Prostate gland (tissue), 2 donors: Measurements from ENCODE around the gene NES. TPM values are rescaled to one million over a fixed set of nuclear protein-coding genes. Genes with fewer than 3 reads are reported as not detected.

Experiments
- DNase-seq: peaks from one replicate; pipeline ENCODE4 v3.0.0-alpha.2; 2019; ENCODE audit warnings: low spot score
- H3K27ac ChIP-seq, 2 donors: fragments of 200-600 bp; sonication (generic); 2 replicates each; pipeline ENCODE4 v1.5.1; 2017 to 2019
- H3K27me3 ChIP-seq: fragments of 200-600 bp; sonication (generic); replicated peaks from 2 replicates; pipeline ENCODE4 v1.5.1; 2019; ENCODE audit not compliant: insufficient read depth
- H3K36me3 ChIP-seq, 2 donors: fragments of 200-600 bp; sonication (generic); 1 replicate in 1 of 2; 2 replicates in 1 of 2; pipeline versions ENCODE4 v1.5.1 to v1.8.1; 2017 to 2019
- H3K4me1 ChIP-seq: fragments of 200-600 bp; sonication (generic); replicated peaks from 2 replicates; pipeline ENCODE4 v1.5.1; 2019
- H3K4me3 ChIP-seq, 2 donors: fragments of 200-600 bp; sonication (generic); 2 replicates each; pipeline ENCODE4 v1.5.1; 2017 to 2019
- H3K9me3 ChIP-seq: fragments of 200-600 bp; sonication (generic); 2 replicates; pipeline ENCODE4 v1.5.1; 2017
- CTCF ChIP-seq, 4 experiments: fragments of 200-600 bp in 2 of 4; fragments of 450-650 bp in 2 of 4; sonication (generic) in 2 of 4; IDR thresholded peaks; 1 replicate in 3 of 4; 2 replicates in 1 of 4; pipeline ENCODE4 v1.5.1; 2016 to 2019; ENCODE audit warnings: antibody characterized with exemption in 4 of 4, mild to moderate bottlenecking in 2 of 4, moderate library complexity in 2 of 4
- POLR2A ChIP-seq: fragments of 450-650 bp; IDR thresholded peaks from one replicate; pipeline ENCODE4 v1.6.1; 2016; ENCODE audit warnings: antibody characterized with exemption, mild to moderate bottlenecking
- POLR2AphosphoS5 ChIP-seq: sonication (generic); formaldehyde crosslinking; IDR thresholded peaks from one replicate; pipeline ENCODE4 v1.6.1; 2017; ENCODE audit warnings: antibody characterized with exemption
- WGBS: methylation state at CpG from one replicate; pipeline ENCODE4 v1.1.5; 2018; 5-methylcytosine and 5-hydroxymethylcytosine counted together
- intact Hi-C: fragments of 100-400 bp; cut with DNase I; formaldehyde crosslinking; loops from one replicate; pipeline ENCODE4 v1.14.2; 2022
- total RNA-seq, 2 donors: library from RNA; depleted of rRNA; stranded (reverse); fragments of >200 nt; gene quantifications; one replicate each; pipeline ENCODE4 v1.1.0, GENCODE V29; 2016

Gene NES
- total RNA-seq, 2 donors from 2014 or later = 11.2 to 33.4 TPM

DNA sequence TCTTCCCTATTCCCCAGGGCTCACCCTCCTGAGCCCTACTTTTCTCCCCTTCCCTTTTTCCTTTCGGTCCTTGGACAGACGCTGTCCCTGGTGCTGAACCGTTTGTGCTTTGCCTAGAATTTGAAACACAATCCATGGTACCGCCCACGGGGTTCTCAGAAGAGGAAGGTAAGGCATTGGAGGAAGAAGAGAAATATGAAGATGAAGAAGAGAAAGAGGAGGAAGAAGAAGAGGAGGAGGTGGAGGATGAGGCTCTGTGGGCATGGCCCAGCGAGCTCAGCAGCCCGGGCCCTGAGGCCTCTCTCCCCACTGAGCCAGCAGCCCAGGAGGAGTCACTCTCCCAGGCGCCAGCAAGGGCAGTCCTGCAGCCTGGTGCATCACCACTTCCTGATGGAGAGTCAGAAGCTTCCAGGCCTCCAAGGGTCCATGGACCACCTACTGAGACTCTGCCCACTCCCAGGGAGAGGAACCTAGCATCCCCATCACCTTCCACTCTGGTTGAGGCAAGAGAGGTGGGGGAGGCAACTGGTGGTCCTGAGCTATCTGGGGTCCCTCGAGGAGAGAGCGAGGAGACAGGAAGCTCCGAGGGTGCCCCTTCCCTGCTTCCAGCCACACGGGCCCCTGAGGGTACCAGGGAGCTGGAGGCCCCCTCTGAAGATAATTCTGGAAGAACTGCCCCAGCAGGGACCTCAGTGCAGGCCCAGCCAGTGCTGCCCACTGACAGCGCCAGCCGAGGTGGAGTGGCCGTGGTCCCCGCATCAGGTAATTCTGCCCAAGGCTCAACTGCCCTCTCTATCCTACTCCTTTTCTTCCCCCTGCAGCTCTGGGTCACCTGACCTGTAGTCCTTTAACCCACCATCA is 24.8 kb downstream of the NES start:
- 47% methylated on average over 16 of the region's 16 CpGs for WGBS
- DNase-seq = no peak
- H3K27me3 ChIP-seq = peaks cover 5% of the 10 kb centered on the region
- intact Hi-C loops = no loop called here
- H3K27ac ChIP-seq = no peak overlapping the region
- peaks cover 7% of the 10 kb centered on the region for H3K4me1 ChIP-seq
- H3K36me3 ChIP-seq = no peaks in the 10 kb centered on the region
- no peak overlapping the region for H3K4me3 ChIP-seq
- H3K9me3 ChIP-seq = no peaks in the 10 kb centered on the region
- no peak for TF ChIP-seq POLR2AphosphoS5
- TF ChIP-seq CTCF (IDR thresholded peaks at IDR 0.05) = no peak
- TF ChIP-seq POLR2A = no peak

DNA sequence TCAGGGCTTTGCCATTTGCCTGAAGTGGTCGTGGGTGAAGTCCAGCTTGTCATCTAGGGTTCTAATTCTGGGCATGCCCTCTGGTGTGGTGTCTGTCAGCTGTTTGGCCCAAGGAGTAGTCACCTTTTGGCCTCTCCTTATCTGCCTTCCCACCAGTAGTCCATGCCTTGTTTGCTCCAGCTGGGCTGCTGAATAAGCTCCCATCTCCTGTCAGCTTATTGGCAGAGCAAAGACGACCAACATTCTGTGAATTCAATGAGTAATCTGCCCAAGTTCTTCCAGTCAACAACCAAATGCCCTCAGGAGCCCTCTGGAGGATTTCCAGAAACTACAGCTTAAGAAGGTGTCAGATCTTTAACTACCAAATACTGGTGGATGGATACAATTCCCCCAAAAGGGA is 28.3 kb downstream of the NES start:
- intact Hi-C loops = no loop called here
- 13% methylated on average over 2 of the region's 2 CpGs for WGBS
- no peak for DNase-seq
- no peak overlapping the region for H3K27ac ChIP-seq
- H3K9me3 ChIP-seq = no peaks in the 10 kb centered on the region
- H3K36me3 ChIP-seq = no peaks in the 10 kb centered on the region
- no peak for TF ChIP-seq POLR2AphosphoS5
- TF ChIP-seq CTCF (IDR thresholded peaks at IDR 0.05) = no peak
- no peak for TF ChIP-seq POLR2A
- no peaks in the 10 kb centered on the region for H3K4me1 ChIP-seq
- H3K4me3 ChIP-seq = no peak overlapping the region
- peaks cover 9% of the 10 kb centered on the region for H3K27me3 ChIP-seq

DNA sequence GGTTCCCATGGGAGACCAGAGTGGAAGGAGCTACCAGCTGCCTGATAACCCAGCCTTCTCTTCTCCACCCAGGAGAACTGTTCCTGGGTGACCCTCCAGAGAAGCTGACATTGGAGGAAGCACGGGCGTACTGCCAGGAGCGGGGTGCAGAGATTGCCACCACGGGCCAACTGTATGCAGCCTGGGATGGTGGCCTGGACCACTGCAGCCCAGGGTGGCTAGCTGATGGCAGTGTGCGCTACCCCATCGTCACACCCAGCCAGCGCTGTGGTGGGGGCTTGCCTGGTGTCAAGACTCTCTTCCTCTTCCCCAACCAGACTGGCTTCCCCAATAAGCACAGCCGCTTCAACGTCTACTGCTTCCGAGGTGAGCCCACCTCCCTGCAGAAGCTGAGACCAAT is 28.7 kb downstream of the NES start:
- no peak overlapping the region for H3K4me3 ChIP-seq
- TF ChIP-seq POLR2AphosphoS5 (no peak), POLR2A (no peak), CTCF (IDR thresholded peaks at IDR 0.05) (no peak)
- no peaks in the 10 kb centered on the region for H3K9me3 ChIP-seq
- DNase-seq = no peak
- peaks cover 9% of the 10 kb centered on the region for H3K27me3 ChIP-seq
- 84% methylated on average over 7 of the region's 10 CpGs for WGBS
- H3K4me1 ChIP-seq = no peaks in the 10 kb centered on the region
- no peaks in the 10 kb centered on the region for H3K36me3 ChIP-seq
- no peak overlapping the region for H3K27ac ChIP-seq
- intact Hi-C loops = no loop called here

GRCh38 chr1:156647351-156647750 is 29.9 kb downstream of the NES start:
- Histone ChIP-seq H3K27ac (no peak overlapping the region), H3K4me3 (no peak overlapping the region), H3K4me1 (no peaks in the 10 kb centered on the region), H3K9me3 (no peaks in the 10 kb centered on the region), H3K36me3 (no peaks in the 10 kb centered on the region), H3K27me3 (peaks cover 9% of the 10 kb centered on the region)
- intact Hi-C loops = no loop called here
- 71% methylated on average over 10 of the region's 10 CpGs for WGBS
- TF ChIP-seq POLR2AphosphoS5 (no peak), CTCF (IDR thresholded peaks at IDR 0.05) (no peak), POLR2A (no peak)
- no peak for DNase-seq

DNA sequence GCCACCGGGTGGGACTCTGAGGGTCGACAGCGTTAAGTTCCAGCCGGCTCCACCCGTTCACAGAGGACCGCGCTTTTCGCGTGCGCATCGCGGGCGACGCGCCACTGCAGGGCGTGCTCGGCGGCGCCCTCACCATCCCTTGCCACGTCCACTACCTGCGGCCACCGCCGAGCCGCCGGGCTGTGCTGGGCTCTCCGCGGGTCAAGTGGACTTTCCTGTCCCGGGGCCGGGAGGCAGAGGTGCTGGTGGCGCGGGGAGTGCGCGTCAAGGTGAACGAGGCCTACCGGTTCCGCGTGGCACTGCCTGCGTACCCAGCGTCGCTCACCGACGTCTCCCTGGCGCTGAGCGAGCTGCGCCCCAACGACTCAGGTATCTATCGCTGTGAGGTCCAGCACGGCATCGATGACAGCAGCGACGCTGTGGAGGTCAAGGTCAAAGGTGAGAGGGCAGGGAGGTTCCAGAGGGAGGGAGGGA is 30.4 kb downstream of the NES start:
- no peak for DNase-seq
- intact Hi-C loops = no loop called here
- Histone ChIP-seq H3K4me3 (no peak overlapping the region), H3K4me1 (no peaks in the 10 kb centered on the region), H3K27me3 (peaks cover 14% of the 10 kb centered on the region), H3K36me3 (no peaks in the 10 kb centered on the region), H3K27ac (no peak overlapping the region), H3K9me3 (no peaks in the 10 kb centered on the region)
- TF ChIP-seq CTCF (IDR thresholded peaks at IDR 0.05) = no peak
- TF ChIP-seq POLR2A = no peak
- no peak for TF ChIP-seq POLR2AphosphoS5
- WGBS = 18% methylated on average over 30 of the region's 51 CpGs
